Stimulated activated CD8-positive, alpha-beta memory T cell treated with anti-CD3 and anti-CD28 coated beads, Interleukin-4, amount 100 ng/mL, for 4 hours (primary cell): ENCODE measurements around the gene GIPC2.
"Not testable (repeated sequence)": the region's sequence is repeated elsewhere in the genome, so short reads cannot be mapped to it uniquely, and the experiment has no call there.

Source experiments
- DNase-seq, 2 donors: peaks; one replicate each; pipeline ENCODE4 v3.0.0-alpha.2; 2020; ENCODE audit warnings: low read depth in 2 of 2, low spot score in 1 of 2

Gene GIPC2

GRCh38 chr1:78036450-78036849 lies 9.3 kb upstream of the GIPC2 start:
- no peak for DNase-seq

GRCh38 chr1:78038071-78038470 lies 7.7 kb upstream of the GIPC2 start:
- no peak for DNase-seq

- DNase-seq, result no peak
These were observed 7.3 kb upstream of the GIPC2 start for GRCh38 chr1:78038491-78038939.

GRCh38 chr1:78040484-78041089 lies 5.2 kb upstream of the GIPC2 start:
- no peak for DNase-seq

- no peak for DNase-seq
These were observed 2.3 kb upstream of the GIPC2 start for GRCh38 chr1:78043436-78043835.

DNA sequence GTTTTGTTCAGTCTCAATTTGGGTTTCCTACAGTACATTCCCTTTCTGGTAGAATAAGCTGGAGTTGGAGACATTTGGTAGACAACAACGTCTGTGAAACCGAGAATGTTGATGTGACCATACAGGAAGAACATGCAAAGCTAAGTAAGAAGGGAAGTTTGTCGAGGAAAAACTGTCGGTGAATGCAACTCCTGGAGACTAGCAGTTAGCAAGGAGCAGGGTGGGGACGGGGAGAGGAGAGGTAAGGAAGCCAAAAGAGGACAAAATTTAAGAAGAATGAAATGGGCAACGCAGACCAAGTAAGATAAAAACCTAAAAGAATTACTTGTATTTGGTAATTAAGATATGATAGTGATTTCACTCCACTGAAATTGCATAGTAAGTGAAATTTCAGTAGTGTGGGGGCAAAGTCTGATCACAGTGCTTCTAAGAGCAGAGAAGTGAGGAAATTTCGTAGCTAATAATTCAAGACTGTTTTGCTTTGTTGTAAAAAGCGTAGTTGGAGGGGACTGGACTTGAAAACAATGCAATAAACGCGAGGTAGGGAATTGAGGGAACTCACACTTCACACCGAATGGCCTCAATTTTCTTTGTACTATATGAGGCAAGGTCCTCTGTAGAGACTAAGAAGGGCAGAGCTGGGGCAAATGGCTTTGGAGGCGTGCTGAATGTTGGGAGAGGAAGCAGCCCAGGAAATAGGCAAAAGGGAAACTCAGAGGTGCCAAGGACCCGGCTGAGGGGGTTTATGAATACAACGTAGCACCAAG lies 787 bp upstream of the GIPC2 start:
- DNase-seq, result no peak

DNA sequence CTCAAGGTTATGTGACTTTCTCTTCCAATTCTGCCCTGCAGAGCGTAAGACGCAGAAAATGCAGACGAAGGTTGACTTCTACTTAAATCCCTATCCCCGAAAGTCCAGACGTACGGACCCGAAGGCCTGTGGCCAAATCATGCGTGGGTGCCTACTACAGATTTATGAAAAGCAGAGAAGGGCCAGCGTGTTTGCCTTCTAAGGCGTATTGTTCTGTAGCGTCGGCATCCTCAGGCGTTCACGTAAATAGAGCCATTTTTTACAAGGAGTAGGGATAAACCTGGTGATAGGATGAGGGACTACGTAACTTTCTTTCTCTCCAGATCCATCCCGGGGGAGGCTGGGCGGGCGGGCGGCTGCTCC lies 222 bp upstream of the GIPC2 start:
- no peak for DNase-seq

DNA sequence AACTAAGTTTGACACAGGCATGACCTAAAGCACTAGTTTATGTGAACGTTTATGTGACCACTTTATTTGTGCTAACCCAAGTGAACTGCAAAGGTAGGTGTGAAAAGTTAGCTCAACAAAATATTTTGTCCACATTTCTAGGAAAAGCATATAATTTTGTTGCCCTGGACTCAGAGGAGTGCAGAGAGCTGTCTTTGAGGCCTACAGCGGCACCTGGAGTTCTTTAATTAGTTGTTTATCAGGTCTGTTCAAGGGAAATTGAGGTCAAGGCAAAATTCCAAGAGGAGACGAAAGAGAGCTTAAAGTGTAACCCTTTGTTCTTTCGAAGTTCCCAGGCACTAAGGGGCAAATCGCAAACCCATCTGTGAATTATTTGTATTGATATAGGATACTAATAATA lies 1.3 kb downstream of the GIPC2 start:
- DNase-seq, result no peak

GRCh38 chr1:78047631-78048030 lies 1.9 kb downstream of the GIPC2 start:
- no peak for DNase-seq

DNA sequence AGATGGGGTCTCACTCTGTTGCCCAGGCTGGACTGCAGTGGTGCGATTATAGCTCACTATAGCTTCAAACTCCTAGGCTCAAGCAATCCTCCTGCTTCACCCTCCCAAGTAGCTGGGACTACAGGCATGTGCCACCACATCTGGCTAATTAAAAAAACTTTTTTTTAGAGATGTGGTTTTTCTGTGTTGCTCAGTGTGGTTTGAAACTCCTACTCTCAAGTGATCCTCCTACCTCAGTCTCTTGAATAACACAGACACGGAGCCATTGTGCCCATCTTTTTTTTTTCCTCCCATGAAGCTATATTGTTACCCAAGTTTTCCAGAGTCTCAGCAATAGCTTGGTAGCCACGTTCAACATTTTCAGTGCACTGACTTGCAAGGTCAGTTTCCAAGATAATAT lies 2.7 kb downstream of the GIPC2 start:
- DNase-seq, result no peak

DNA sequence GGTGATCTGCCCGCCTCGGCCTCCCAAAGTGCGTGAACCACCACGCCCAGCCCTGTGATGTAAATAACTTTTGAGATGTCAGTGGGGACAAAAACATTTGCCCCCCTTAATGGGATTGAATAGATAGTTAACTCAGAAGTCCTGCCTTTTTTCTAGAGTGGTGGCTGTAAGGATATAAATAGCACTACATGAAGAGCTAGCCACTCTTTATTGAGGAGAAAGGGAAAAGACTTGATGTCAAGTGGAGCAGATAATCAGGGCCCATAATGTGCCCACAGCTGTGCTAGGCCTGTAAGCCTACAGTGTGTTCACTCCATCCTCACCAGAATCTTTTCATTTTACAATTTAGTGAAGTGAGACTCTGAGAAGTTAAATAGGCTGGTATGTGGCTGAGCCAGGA lies 3.6 kb downstream of the GIPC2 start:
- DNase-seq, result no peak

- no peak for DNase-seq
These were observed 5.2 kb downstream of the GIPC2 start for GRCh38 chr1:78051005-78051404.

GRCh38 chr1:78052685-78053405 lies 7.1 kb downstream of the GIPC2 start:
- no peak for DNase-seq

GRCh38 chr1:78053498-78053897 lies 7.7 kb downstream of the GIPC2 start:
- no peak for DNase-seq

GRCh38 chr1:78054559-78054958 lies 8.8 kb downstream of the GIPC2 start:
- DNase-seq, result no peak

GRCh38 chr1:78054972-78055371 lies 9.2 kb downstream of the GIPC2 start:
- DNase-seq, result no peak

GRCh38 chr1:78055565-78056132 lies 9.9 kb downstream of the GIPC2 start:
- DNase-seq, result no peak

DNA sequence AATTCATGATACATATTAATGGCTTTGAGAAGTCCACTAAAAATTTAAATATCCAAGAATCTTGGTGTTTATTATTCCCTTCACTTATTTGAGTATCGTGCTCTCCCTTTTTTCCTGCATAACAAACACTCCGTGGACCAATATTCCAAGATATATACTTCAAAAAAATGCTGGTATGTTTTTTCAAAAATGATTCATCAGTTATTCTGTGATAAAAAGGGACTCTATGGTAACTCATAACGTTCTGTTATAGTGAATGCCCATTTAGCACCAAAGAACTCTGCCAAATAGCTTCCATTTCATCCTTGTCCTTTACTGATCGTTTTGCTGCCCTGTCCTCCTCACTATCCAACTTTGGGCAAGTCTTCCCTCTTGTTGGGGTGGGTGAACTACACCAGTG lies 12.9 kb downstream of the GIPC2 start:
- no peak for DNase-seq

- DNase-seq, result no peak
These were observed 15.2 kb downstream of the GIPC2 start for GRCh38 chr1:78060857-78061563.

- no peak for DNase-seq
These were observed 16.2 kb downstream of the GIPC2 start for GRCh38 chr1:78061825-78062523.

- not testable (repeated sequence) for DNase-seq
These were observed 19.1 kb downstream of the GIPC2 start for GRCh38 chr1:78064886-78065285.
